GM12878 (cell line): ENCODE data around the gene ATG5. TPM values are rescaled to one million over a fixed set of nuclear protein-coding genes. Genes with fewer than 3 reads are reported as not detected.

Source experiments
- ATAC-seq: fragments of 200-7000 bp; cut with Tn5 transposase; 3 replicates; pipeline ENCODE4 v1.9.1; 2020; ENCODE audit warnings: mild to moderate bottlenecking, moderate library complexity
- BruUV-seq: library from RNA; stranded (reverse); fragments of 400-500 nt; replicated peaks from 2 replicates; lab custom pipeline; 2021; lab: Mats Ljungman, UMichigan
- CTCF ChIA-PET: fragments of 300-600 bp; sonication (Branson Sonifier 250); formaldehyde crosslinking; extraction: SDS; loops from one replicate; lab custom pipeline; 2021; ENCODE audit warnings: inconsistent platforms; lab: Yijun Ruan, JAX
- POLR2A ChIA-PET: fragments of 350-600 bp; formaldehyde crosslinking; extraction: SDS; loops from one replicate; lab custom pipeline; 2021; ENCODE audit warnings: inconsistent platforms; lab: Charles Lee
- RAD21 ChIA-PET: fragments of 300-600 bp; sonication (Branson Sonifier 250); formaldehyde crosslinking; loops from one replicate; lab custom pipeline; 2023; ENCODE audit warnings: antibody characterized with exemption; ENCODE audit not compliant: unreplicated experiment; lab: Charles Lee
- SMC1A ChIA-PET: fragments of 300-600 bp; sonication (Branson Sonifier 250); formaldehyde crosslinking; loops from one replicate; lab custom pipeline; 2023; ENCODE audit not compliant: unreplicated experiment, uncharacterized antibody; lab: Charles Lee
- DNase-seq: peaks from one replicate; pipeline ENCODE4 v3.0.0-alpha.2; 2011; ENCODE audit warnings: low read depth, low spot score
- FAIRE-seq: peaks from 3 replicates; lab custom pipeline; 2011; peaks lifted over from hg19 to GRCh38; lab: Jason Lieb, UNC
- H2AFZ ChIP-seq: 2 replicates; pipeline ENCODE4 v1.6.0; 2011; ENCODE audit warnings: low read depth, low read length, control low read depth; ENCODE audit not compliant: control insufficient read depth
- H3K27ac ChIP-seq: 2 replicates; pipeline ENCODE4 v1.5.1; 2011; ENCODE audit warnings: control low read depth; ENCODE audit not compliant: control insufficient read depth, insufficient read depth
- H3K27me3 ChIP-seq, 2 experiments: replicated peaks in 1 of 2; 2 replicates each; pipeline versions ENCODE4 v1.6.0 to v1.6.1; 2011; ENCODE audit warnings: low read length in 1 of 2; ENCODE audit not compliant: control insufficient read depth in 2 of 2, insufficient read depth in 2 of 2
- H3K36me3 ChIP-seq, 2 experiments: 2 replicates each; pipeline ENCODE4 v1.5.1; 2011; ENCODE audit warnings: low read length in 1 of 2; ENCODE audit not compliant: control insufficient read depth in 2 of 2, insufficient read depth in 2 of 2
- H3K4me1 ChIP-seq: 2 replicates; pipeline ENCODE4 v1.6.1; 2011; ENCODE audit warnings: mild to moderate bottlenecking, low read length, moderate library complexity, mixed read lengths; ENCODE audit not compliant: control insufficient read depth, insufficient read depth
- H3K4me2 ChIP-seq: 2 replicates; pipeline ENCODE4 v1.6.0; 2011; ENCODE audit warnings: control low read depth; ENCODE audit not compliant: control insufficient read depth, insufficient read depth
- H3K4me3 ChIP-seq: fragments of 200-600 bp; sonication (generic); 2 replicates; pipeline ENCODE4 v1.5.1; 2016
- H3K79me2 ChIP-seq: 2 replicates; pipeline ENCODE4 v1.6.0; 2011; ENCODE audit warnings: low read length; ENCODE audit not compliant: control insufficient read depth, insufficient read depth
- H3K9ac ChIP-seq: 2 replicates; pipeline ENCODE4 v1.8.0; 2011; ENCODE audit warnings: low read length, control low read depth, mixed read lengths; ENCODE audit not compliant: control insufficient read depth, insufficient read depth
- H3K9me3 ChIP-seq: replicated peaks from 3 replicates; pipeline ENCODE4 v1.5.1; 2011; ENCODE audit warnings: mild to moderate bottlenecking, low read length; ENCODE audit not compliant: control insufficient read depth, insufficient read depth
- H4K20me1 ChIP-seq: 2 replicates; pipeline ENCODE4 v1.6.0; 2011; ENCODE audit not compliant: control insufficient read depth, insufficient read depth
- BCLAF1 ChIP-seq: fragments of 450-650 bp; IDR thresholded peaks from 2 replicates; pipeline ENCODE4 v1.6.1; 2017; ENCODE audit warnings: antibody characterized with exemption, mild to moderate bottlenecking, moderate library complexity
- CHD1 ChIP-seq: IDR thresholded peaks from 2 replicates; pipeline ENCODE4 v1.6.1; 2012; ENCODE audit warnings: low read depth, low read length, improper control_type of control experiment
- CTCF ChIP-seq, 3 experiments: IDR thresholded peaks in 2 of 3; conservative IDR thresholded peaks in 1 of 3; 2 replicates each; pipeline ENCODE4 v1.5.1; 2011; ENCODE audit warnings: low read depth in 3 of 3, low read length in 3 of 3, mild to moderate bottlenecking in 3 of 3, control low read depth in 2 of 3, moderate library complexity in 2 of 3, inconsistent platforms in 1 of 3, mixed read lengths in 1 of 3; ENCODE audit not compliant: control insufficient read depth in 2 of 3, insufficient read depth in 1 of 3; ENCODE audit errors: extremely low read depth in 1 of 3
- ELK1 ChIP-seq: IDR thresholded peaks from 2 replicates; pipeline ENCODE4 v1.6.1; 2012; ENCODE audit warnings: low read depth, low read length, improper control_type of control experiment
- HDGF ChIP-seq: fragments of 450-650 bp; IDR thresholded peaks from 2 replicates; pipeline ENCODE4 v1.6.1; 2016; ENCODE audit warnings: antibody characterized with exemption
- LARP7 ChIP-seq: fragments of 450-650 bp; IDR thresholded peaks from 2 replicates; pipeline ENCODE4 v1.6.1; 2017; ENCODE audit warnings: mild to moderate bottlenecking
- MLLT1 ChIP-seq: fragments of 450-650 bp; IDR thresholded peaks from 2 replicates; pipeline ENCODE4 v1.6.1; 2016; ENCODE audit warnings: mild to moderate bottlenecking
- MYB ChIP-seq: fragments of 150-350 bp; IDR thresholded peaks from 2 replicates; pipeline ENCODE4 v1.6.1; 2014; ENCODE audit warnings: mild to moderate bottlenecking, low read depth, low read length, borderline replicate concordance
- NFXL1 ChIP-seq: fragments of 450-650 bp; IDR thresholded peaks from 2 replicates; pipeline ENCODE4 v1.6.1; 2017; ENCODE audit warnings: antibody characterized with exemption, mild to moderate bottlenecking, borderline replicate concordance
- STAT1 ChIP-seq: fragments of 450-650 bp; conservative IDR thresholded peaks from 2 replicates; pipeline ENCODE4 v1.6.1; 2014; ENCODE audit warnings: antibody characterized with exemption, mild to moderate bottlenecking
- TCF3 ChIP-seq: IDR thresholded peaks from 2 replicates; pipeline ENCODE4 v1.6.1; 2012; ENCODE audit warnings: low read depth, mild to moderate bottlenecking, low read length, borderline replicate concordance; ENCODE audit not compliant: insufficient read depth
- WGBS: methylation state at CpG from one replicate; pipeline ENCODE4 v1.1.6; 2016; ENCODE audit warnings: low lambda C conversion rate; ENCODE audit not compliant: insufficient replicate concordance, insufficient coverage; ENCODE audit errors: missing lambda C conversion rate; 5-methylcytosine and 5-hydroxymethylcytosine counted together
- in situ Hi-C: fragments of 300-500 bp; cut with MboI; formaldehyde crosslinking; loops from 9 replicates; pipeline ENCODE4 v1.14.3; 2018; ENCODE audit warnings: mixed read lengths
- intact Hi-C: fragments of 100-400 bp; cut with micrococcal nuclease; formaldehyde crosslinking; loops from one replicate; pipeline ENCODE4 v1.14.2; 2022; ENCODE audit not compliant: unreplicated experiment
- polyA plus RNA-seq, 11 experiments: library from polyadenylated mRNA; depleted of rRNA in 4 of 11; unstranded in 6 of 11; stranded (reverse) in 5 of 11; fragments of >200 nt; fragmentation: Nextera tagmentation in 4 of 11; fragmentation: Illumina TruSeq in 1 of 11; extraction: Ambion mirVana in 4 of 11; extraction: Trizol in 1 of 11; gene quantifications; 1 replicate in 1 of 11; 2 replicates in 10 of 11; pipeline versions ENCODE4 v1.2.1 to v1.2.3, GENCODE V29; 2011 to 2016; ENCODE audit warnings: inconsistent platforms in 2 of 11, missing spikeins in 2 of 11, low read depth in 1 of 11
- total RNA-seq, 4 experiments: library from RNA; depleted of rRNA in 3 of 4; stranded (reverse); fragments of >200 nt in 3 of 4; fragmentation: Illumina TruSeq in 1 of 4; extraction: Trizol in 1 of 4; gene quantifications; 2 replicates each; pipeline versions ENCODE4 v1.2.1 to v1.2.3, GENCODE V29; 2013 to 2021

The ATG5 gene
- total and polyA plus RNA-seq, 10 of the 15 experiments (the other 5 are each of a cell fraction or from before 2014, with no cell fraction given): 12.9 to 51.8 (median 23.9) TPM

- in situ Hi-C loops (loop anchor here (10.0 kb wide), 1 partner anchor 645 kb away; no protein-coding TSS in a partner anchor), intact Hi-C loops (loop anchor here (5.0 kb wide), 1 partner anchor 658 kb away; no protein-coding TSS in a partner anchor)
- ATAC-seq: peak; percentile 94
- ChIA-PET RAD21 (interaction anchor here (0.6 to 1.8 kb wide), 11 partner anchors 8 to 658 kb away, joined by 3 to 10 read pairs (median 3); partner anchors contain the start of gene ATG5), POLR2A (interaction anchor here (1.4 kb wide), 1 partner anchor 14 kb away, joined by 3 read pairs; the partner anchor contains the start of gene ATG5), CTCF (interaction anchor here (0.5 to 2.9 kb wide), 42 partner anchors 9 to 945 kb away, joined by 3 to 16 read pairs (median 4); no protein-coding TSS in a partner anchor), SMC1A (interaction anchor here (0.7 to 2.9 kb wide), 11 partner anchors 12 to 908 kb away, joined by 3 to 22 read pairs (median 4); no protein-coding TSS in a partner anchor)
- peak; percentile 49 for FAIRE-seq
- H3K9me3 ChIP-seq: no peaks in the 10 kb centered on the region
- H3K9ac ChIP-seq: no peak overlapping the region
- H3K36me3 ChIP-seq: no peaks in the 10 kb centered on the region
- 18% methylated on average over 9 of the region's 9 CpGs for WGBS
- no TSS peak for BruUV-seq
- no peak overlapping the region for H2AFZ ChIP-seq
- H3K4me1 ChIP-seq: no peaks in the 10 kb centered on the region
- no peaks in the 10 kb centered on the region for H4K20me1 ChIP-seq
- no peaks in the 10 kb centered on the region for H3K27me3 ChIP-seq
- H3K79me2 ChIP-seq: no peaks in the 10 kb centered on the region
- H3K4me3 ChIP-seq: no peak overlapping the region
- DNase-seq: no peak
- H3K27ac ChIP-seq: no peak overlapping the region
- no peak overlapping the region for H3K4me2 ChIP-seq
- peak; percentile 68 to 77 (median 73) for TF ChIP-seq CTCF (IDR thresholded peaks at IDR 0.05 in 2 of 3, conservative IDR thresholded peaks at IDR 0.05 in 1 of 3; ENCODE audit: control insufficient read depth in 2 of 3, extremely low read depth in 1 of 3, insufficient read depth in 1 of 3, low read depth in 3 of 3, low read length in 3 of 3)
- no peak for TF ChIP-seq MYB
- no peak for TF ChIP-seq NFXL1
- TF ChIP-seq HDGF: no peak
- TF ChIP-seq STAT1: no peak
- no peak for TF ChIP-seq TCF3
- no peak for TF ChIP-seq ELK1
- TF ChIP-seq CHD1: no peak
- no peak for TF ChIP-seq BCLAF1
- TF ChIP-seq LARP7: no peak
- TF ChIP-seq MLLT1: no peak
These were observed 13.9 kb upstream of the ATG5 start for GRCh38 chr6:106339334-106340029.
